Trophoblast cell (in vitro differentiated cells and primary cell): ENCODE measurements around the gene SHOX.
A peak's percentile ranks its signal among the peaks of the same experiment; 100 is the strongest.

ENCODE experiments used
- DNase-seq, 2 donors: peaks; one replicate each; pipeline ENCODE4 v3.0.0-alpha.2; 2016
- H2AFZ ChIP-seq: 2 replicates; pipeline ENCODE4 v1.6.1; 2013; ENCODE audit warnings: low read length, moderate library complexity, mild to moderate bottlenecking; ENCODE audit not compliant: insufficient read depth, poor library complexity
- H2AK5ac ChIP-seq: 2 replicates; pipeline ENCODE4 v1.6.1; 2013; ENCODE audit warnings: mild to moderate bottlenecking, low read length
- H2BK120ac ChIP-seq: 2 replicates; pipeline ENCODE4 v1.6.1; 2013; ENCODE audit warnings: low read length, mild to moderate bottlenecking, moderate library complexity; ENCODE audit not compliant: insufficient read depth, poor library complexity
- H2BK12ac ChIP-seq: 2 replicates; pipeline ENCODE4 v1.6.1; 2013; ENCODE audit warnings: mild to moderate bottlenecking, low read length, moderate library complexity
- H2BK5ac ChIP-seq: 2 replicates; pipeline ENCODE4 v1.6.1; 2013; ENCODE audit warnings: low read length, low read depth, moderate library complexity, mild to moderate bottlenecking; ENCODE audit not compliant: poor library complexity
- H3K14ac ChIP-seq: 2 replicates; pipeline ENCODE4 v1.6.1; 2013; ENCODE audit warnings: mild to moderate bottlenecking, low read length
- H3K18ac ChIP-seq: 2 replicates; pipeline ENCODE4 v1.6.1; 2013; ENCODE audit warnings: mild to moderate bottlenecking, low read length
- H3K23ac ChIP-seq: 2 replicates; pipeline ENCODE4 v1.6.1; 2013; ENCODE audit warnings: low read length
- H3K27ac ChIP-seq: 2 replicates; pipeline ENCODE4 v1.5.1; 2013; ENCODE audit warnings: low read depth, mild to moderate bottlenecking, inconsistent platforms, low read length, moderate library complexity
- H3K27me3 ChIP-seq: 2 replicates; pipeline ENCODE4 v1.6.1; 2013; ENCODE audit warnings: inconsistent platforms, mild to moderate bottlenecking, low read length, moderate library complexity; ENCODE audit not compliant: insufficient read depth
- H3K36me3 ChIP-seq, 2 experiments: 1 replicate in 1 of 2; 2 replicates in 1 of 2; pipeline ENCODE4 v1.6.1; 2013; ENCODE audit warnings: low read length in 2 of 2, mild to moderate bottlenecking in 2 of 2, moderate library complexity in 1 of 2; ENCODE audit not compliant: insufficient read depth in 2 of 2, control insufficient read depth in 1 of 2
- H3K4ac ChIP-seq: 2 replicates; pipeline ENCODE4 v1.6.1; 2013; ENCODE audit warnings: low read depth, mild to moderate bottlenecking, low read length, moderate library complexity
- H3K4me1 ChIP-seq, 2 experiments: 1 replicate in 1 of 2; 2 replicates in 1 of 2; pipeline ENCODE4 v1.6.1; 2013; ENCODE audit warnings: low read length in 2 of 2, mild to moderate bottlenecking in 2 of 2, moderate library complexity in 1 of 2; ENCODE audit not compliant: insufficient read depth in 2 of 2, control insufficient read depth in 1 of 2
- H3K4me2 ChIP-seq: 2 replicates; pipeline ENCODE4 v1.6.1; 2013; ENCODE audit warnings: inconsistent platforms, mild to moderate bottlenecking, low read length, moderate library complexity
- H3K4me3 ChIP-seq: 2 replicates; pipeline ENCODE4 v1.5.1; 2013; ENCODE audit warnings: mild to moderate bottlenecking, low read depth, low read length, inconsistent platforms
- H3K79me1 ChIP-seq: one replicate; pipeline ENCODE4 v1.6.1; 2013; ENCODE audit warnings: low read length
- H3K79me2 ChIP-seq: 2 replicates; pipeline ENCODE4 v1.6.1; 2013; ENCODE audit warnings: low read length, mild to moderate bottlenecking; ENCODE audit not compliant: control insufficient read depth, insufficient read depth, poor library complexity
- H3K9ac ChIP-seq: 2 replicates; pipeline ENCODE4 v1.6.1; 2013; ENCODE audit warnings: mild to moderate bottlenecking, low read length
- H3K9me3 ChIP-seq: 2 replicates; pipeline ENCODE4 v1.6.1; 2013; ENCODE audit warnings: low read depth, mild to moderate bottlenecking, control low read depth, inconsistent platforms, low read length; ENCODE audit not compliant: insufficient read depth
- H4K12ac ChIP-seq: 2 replicates; pipeline ENCODE4 v1.6.1; 2013; ENCODE audit warnings: low read depth, mild to moderate bottlenecking, low read length, moderate library complexity
- H4K8ac ChIP-seq: 2 replicates; pipeline ENCODE4 v1.6.1; 2013; ENCODE audit warnings: low read depth, mild to moderate bottlenecking, low read length, moderate library complexity
- H4K91ac ChIP-seq: one replicate; pipeline ENCODE4 v1.6.1; 2013; ENCODE audit warnings: low read depth, mild to moderate bottlenecking, low read length, moderate library complexity
- WGBS: extraction: QIAGEN DNeasy Blood & Tissue Kit; methylation state at CpG from one replicate; pipeline ENCODE4 v1.1.7; 2013; ENCODE audit warnings: missing lambda C conversion rate; ENCODE audit not compliant: insufficient read length, insufficient coverage; ENCODE audit errors: extremely low coverage; 5-methylcytosine and 5-hydroxymethylcytosine counted together

The SHOX gene

DNA sequence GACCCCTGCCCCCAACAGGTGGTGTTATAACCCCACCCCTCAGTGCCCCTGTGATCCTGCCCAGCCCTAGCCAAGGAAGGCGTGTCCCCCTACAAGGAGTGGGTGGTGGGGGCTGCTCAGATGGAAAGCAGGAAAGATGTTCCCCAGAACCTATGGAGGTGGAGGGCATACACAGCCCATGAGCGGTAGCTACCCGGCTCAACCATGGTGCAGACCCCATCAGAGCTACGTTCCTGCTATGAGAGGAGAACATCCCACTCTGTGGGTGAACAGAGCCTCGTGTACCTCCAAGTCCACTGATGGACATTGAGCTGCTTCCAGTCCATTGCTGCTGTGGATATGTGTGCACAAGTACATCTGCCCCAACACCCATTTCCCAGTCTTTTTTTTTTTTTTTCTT lies 71.1 kb downstream of the SHOX start:
- peak overlapping the region; percentile 31 for H2AK5ac ChIP-seq
- no peak overlapping the region for H3K4ac ChIP-seq
- H3K14ac ChIP-seq, result peak overlapping the region; percentile 52
- no peak overlapping the region for H3K4me3 ChIP-seq
- peak overlapping the region; percentile 13 for H4K8ac ChIP-seq
- H3K79me1 ChIP-seq, result peaks cover 6% of the 10 kb centered on the region
- peak overlapping the region; percentile 21 for H3K18ac ChIP-seq
- no peak overlapping the region for H3K9ac ChIP-seq
- DNase-seq, result no peak
- no peak overlapping the region for H2AFZ ChIP-seq
- H4K91ac ChIP-seq, result peak overlapping the region; percentile 86
- no peak overlapping the region for H3K23ac ChIP-seq
- no peaks in the 10 kb centered on the region for H3K36me3 ChIP-seq
- H3K4me1 ChIP-seq, result peaks cover 7 to 8% of the 10 kb centered on the region in 2 experiments
- peaks cover 2% of the 10 kb centered on the region for H3K9me3 ChIP-seq
- peak overlapping the region; percentile 60 for H3K27ac ChIP-seq
- H3K4me2 ChIP-seq, result no peak overlapping the region
- no CpG with 5 or more reads among the region's 5 CpGs for WGBS
- no peaks in the 10 kb centered on the region for H3K79me2 ChIP-seq
- H2BK12ac ChIP-seq, result peak overlapping the region; percentile 78
- no peak overlapping the region for H4K12ac ChIP-seq
- no peaks in the 10 kb centered on the region for H3K27me3 ChIP-seq
- H2BK120ac ChIP-seq, result peak overlapping the region; percentile 80
- peak overlapping the region; percentile 66 for H2BK5ac ChIP-seq

DNA sequence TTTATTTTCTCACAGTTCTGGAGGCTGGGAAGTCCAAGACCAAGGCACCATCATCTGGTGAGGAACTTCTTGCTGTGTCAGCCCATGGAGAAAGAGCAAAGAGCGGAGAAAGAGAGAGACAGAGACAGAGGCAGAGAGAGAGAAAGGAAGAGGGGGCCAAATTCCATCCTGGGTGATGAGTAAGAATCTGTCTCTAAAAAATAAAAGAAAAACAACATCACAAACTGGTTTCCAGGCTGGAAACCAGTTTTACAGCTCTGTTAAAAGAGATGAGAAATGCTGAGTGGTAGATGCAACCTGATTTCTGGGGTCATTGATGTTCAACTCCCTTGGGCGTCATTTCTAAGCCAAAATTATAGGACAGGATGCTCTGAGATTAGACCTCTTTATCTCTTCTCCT lies 72.9 kb downstream of the SHOX start:
- Histone ChIP-seq H4K12ac (no peak overlapping the region), H2AFZ (no peak overlapping the region), H4K91ac (no peak overlapping the region), H3K4me3 (no peak overlapping the region), H3K4ac (no peak overlapping the region), H3K79me2 (no peaks in the 10 kb centered on the region), H3K79me1 (peaks cover 6% of the 10 kb centered on the region), H3K36me3 (no peaks in the 10 kb centered on the region), H3K18ac (no peak overlapping the region), H3K4me1 (peaks cover 7 to 8% of the 10 kb centered on the region in 2 experiments), H3K9ac (no peak overlapping the region), H3K14ac (no peak overlapping the region), H2BK120ac (no peak overlapping the region), H4K8ac (no peak overlapping the region), H2BK12ac (no peak overlapping the region), H3K9me3 (peaks cover 2% of the 10 kb centered on the region), H3K23ac (no peak overlapping the region), H3K27ac (peak overlapping the region; percentile 45), H3K27me3 (no peaks in the 10 kb centered on the region), H2AK5ac (no peak overlapping the region), H3K4me2 (no peak overlapping the region), H2BK5ac (no peak overlapping the region)
- WGBS, result no CpG with 5 or more reads among the region's 2 CpGs
- DNase-seq, result peak; percentile 60 to 72

DNA sequence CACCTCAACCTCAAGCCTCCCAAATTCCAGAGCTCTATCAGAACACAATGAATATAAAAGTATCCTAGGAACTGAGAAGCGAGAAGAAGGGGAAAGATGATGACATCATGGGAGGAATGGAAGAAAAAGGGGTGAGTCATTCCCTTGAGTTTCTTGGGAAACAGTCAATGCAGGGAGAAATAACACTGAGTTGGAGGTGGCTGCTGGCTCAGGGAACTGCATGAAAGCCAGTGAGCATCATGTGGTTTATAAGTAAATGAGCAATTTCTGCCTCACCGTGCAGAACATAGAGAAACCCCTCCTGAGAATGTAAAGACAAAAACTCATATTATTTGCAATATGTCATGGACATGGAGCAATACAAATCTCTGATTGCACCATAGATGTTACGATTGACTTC lies 73.3 kb downstream of the SHOX start:
- Histone ChIP-seq H2BK5ac (no peak overlapping the region), H3K79me2 (no peaks in the 10 kb centered on the region), H3K27me3 (no peaks in the 10 kb centered on the region), H4K8ac (no peak overlapping the region), H4K12ac (no peak overlapping the region), H3K9me3 (peaks cover 2% of the 10 kb centered on the region), H3K14ac (no peak overlapping the region), H3K4me3 (no peak overlapping the region), H3K9ac (no peak overlapping the region), H3K4ac (no peak overlapping the region), H4K91ac (no peak overlapping the region), H2BK12ac (no peak overlapping the region), H3K23ac (no peak overlapping the region), H3K18ac (no peak overlapping the region), H3K36me3 (no peaks in the 10 kb centered on the region), H3K79me1 (peaks cover 6% of the 10 kb centered on the region), H2AK5ac (no peak overlapping the region), H3K4me1 (peaks cover 7 to 8% of the 10 kb centered on the region in 2 experiments), H3K27ac (peak overlapping the region; percentile 66), H2AFZ (no peak overlapping the region), H3K4me2 (no peak overlapping the region), H2BK120ac (no peak overlapping the region)
- no CpG with 5 or more reads among the region's 3 CpGs for WGBS
- DNase-seq, result peak; percentile 72 to 79
